Panc1 (cell line): ENCODE measurements around the gene ADAMTS1. TPM values are rescaled to one million over a fixed set of nuclear protein-coding genes. Genes with fewer than 3 reads are reported as not detected.

Experiments
- ATAC-seq: fragments of 200-7000 bp; cut with Tn5 transposase; 2 replicates; pipeline ENCODE4 v1.9.1; 2020; ENCODE audit warnings: mild to moderate bottlenecking, moderate library complexity
- BruUV-seq: library from RNA; stranded (reverse); fragments of 400-500 nt; replicated peaks from 2 replicates; lab custom pipeline; 2021; lab: Mats Ljungman, UMichigan
- CTCF ChIA-PET: fragments of 300-600 bp; sonication (Branson Sonifier 250); formaldehyde crosslinking; loops from one replicate; lab custom pipeline; 2022; ENCODE audit warnings: antibody characterized with exemption; lab: Charles Lee
- POLR2A ChIA-PET: fragments of 300-600 bp; sonication (Branson Sonifier 250); formaldehyde crosslinking; loops from one replicate; lab custom pipeline; 2022; ENCODE audit warnings: antibody characterized with exemption; lab: Charles Lee
- DNase-seq: peaks from one replicate; pipeline ENCODE4 v3.0.0-alpha.2; 2010; ENCODE audit warnings: low read depth, low spot score
- H3K27ac ChIP-seq: 2 replicates; pipeline ENCODE4 v1.5.1; 2011; ENCODE audit warnings: mild to moderate bottlenecking, low read length, inconsistent platforms
- H3K27me3 ChIP-seq: fragments of 200-500 bp; sonication (Bioruptor generic); 2 replicates; pipeline ENCODE4 v1.6.0; 2014; ENCODE audit warnings: low read length, inconsistent platforms; ENCODE audit not compliant: control insufficient read depth, insufficient read depth
- H3K36me3 ChIP-seq: fragments of 200-500 bp; sonication (Bioruptor generic); 2 replicates; pipeline ENCODE4 v1.5.1; 2014; ENCODE audit warnings: inconsistent platforms, mild to moderate bottlenecking, low read length, moderate library complexity; ENCODE audit not compliant: control insufficient read depth, insufficient read depth
- H3K4me1 ChIP-seq: 2 replicates; pipeline ENCODE4 v1.5.1; 2011; ENCODE audit warnings: inconsistent platforms, mild to moderate bottlenecking, low read length, moderate library complexity; ENCODE audit not compliant: control insufficient read depth, insufficient read depth
- H3K4me3 ChIP-seq, 2 experiments: 2 replicates each; pipeline ENCODE4 v1.5.1; 2011 to 2012; ENCODE audit warnings: low read depth in 2 of 2, low read length in 2 of 2, mild to moderate bottlenecking in 2 of 2, inconsistent platforms in 1 of 2, moderate library complexity in 1 of 2
- H3K9me3 ChIP-seq: fragments of 200-500 bp; sonication (Bioruptor generic); 2 replicates; pipeline ENCODE4 v1.5.1; 2014; ENCODE audit warnings: low read depth, mild to moderate bottlenecking, inconsistent platforms, low read length, moderate library complexity; ENCODE audit not compliant: control insufficient read depth, insufficient read depth
- POLR2AphosphoS5 ChIP-seq: IDR thresholded peaks from 2 replicates; pipeline ENCODE4 v1.6.1; 2012; ENCODE audit warnings: mild to moderate bottlenecking, low read depth, low read length, moderate library complexity
- SIN3A ChIP-seq: IDR thresholded peaks from 2 replicates; pipeline ENCODE4 v1.6.1; 2012; ENCODE audit warnings: low read depth, mild to moderate bottlenecking, low read length, moderate library complexity, borderline replicate concordance; ENCODE audit not compliant: insufficient read depth
- TCF7L2 ChIP-seq: IDR thresholded peaks from 2 replicates; pipeline ENCODE4 v1.6.1; 2011; ENCODE audit warnings: mild to moderate bottlenecking, low read depth, low read length, inconsistent platforms
- in situ Hi-C: cut with HindIII; loops from 2 replicates; pipeline ENCODE4 v1.10.0; 2016; ENCODE audit warnings: low sequenced_read_pairs, low pct_unique_long_range_greater_than_20kb
- intact Hi-C: fragments of 100-400 bp; cut with micrococcal nuclease; formaldehyde crosslinking; loops from one replicate; pipeline ENCODE4 v1.10.0; 2022; ENCODE audit not compliant: unreplicated experiment
- total RNA-seq: library from RNA; stranded (reverse); gene quantifications from one replicate; pipeline ENCODE4 v1.2.1, GENCODE V29; 2021; ENCODE audit not compliant: unreplicated experiment
- TF ChIP-seq, protein P1 (sequence below), 2 experiments: IDR thresholded peaks; 2 replicates each; pipeline ENCODE4 v1.6.1; 2011 to 2012; ENCODE audit warnings: low read depth in 2 of 2, control low read depth in 1 of 2, low read length in 1 of 2, mild to moderate bottlenecking in 1 of 2, moderate library complexity in 1 of 2; ENCODE audit not compliant: insufficient read depth in 1 of 2
- TF ChIP-seq, protein P2 (sequence below): fragments of 450-650 bp; IDR thresholded peaks from 2 replicates; pipeline ENCODE4 v1.5.1; 2017; ENCODE audit warnings: mild to moderate bottlenecking

ADAMTS1 gene
- total RNA-seq, 1 experiment from 2014 or later, result 3.3 TPM

DNA sequence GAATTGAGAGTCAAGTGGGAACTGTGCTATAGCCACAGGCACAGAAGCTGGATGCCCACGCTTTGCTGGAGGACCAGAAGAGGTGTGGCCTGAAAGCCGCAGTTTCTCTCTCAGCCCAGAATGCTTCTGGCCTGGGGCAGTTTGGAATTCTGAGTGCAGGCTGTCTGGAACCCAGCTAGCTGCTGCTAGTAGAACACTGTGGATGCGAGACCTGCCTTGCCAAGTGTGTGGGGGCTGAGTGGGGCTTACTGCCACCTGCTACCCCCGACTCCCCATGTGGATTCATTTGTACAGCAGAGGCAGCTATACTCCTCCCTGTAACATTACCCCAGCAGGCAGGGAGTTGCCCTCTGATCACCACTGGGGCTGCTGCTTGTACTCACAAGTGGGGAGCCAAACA lies 12.2 kb downstream of the ADAMTS1 start:
- no TSS peak for BruUV-seq
- ATAC-seq, result no peak
- TF ChIP-seq, protein P1, sequence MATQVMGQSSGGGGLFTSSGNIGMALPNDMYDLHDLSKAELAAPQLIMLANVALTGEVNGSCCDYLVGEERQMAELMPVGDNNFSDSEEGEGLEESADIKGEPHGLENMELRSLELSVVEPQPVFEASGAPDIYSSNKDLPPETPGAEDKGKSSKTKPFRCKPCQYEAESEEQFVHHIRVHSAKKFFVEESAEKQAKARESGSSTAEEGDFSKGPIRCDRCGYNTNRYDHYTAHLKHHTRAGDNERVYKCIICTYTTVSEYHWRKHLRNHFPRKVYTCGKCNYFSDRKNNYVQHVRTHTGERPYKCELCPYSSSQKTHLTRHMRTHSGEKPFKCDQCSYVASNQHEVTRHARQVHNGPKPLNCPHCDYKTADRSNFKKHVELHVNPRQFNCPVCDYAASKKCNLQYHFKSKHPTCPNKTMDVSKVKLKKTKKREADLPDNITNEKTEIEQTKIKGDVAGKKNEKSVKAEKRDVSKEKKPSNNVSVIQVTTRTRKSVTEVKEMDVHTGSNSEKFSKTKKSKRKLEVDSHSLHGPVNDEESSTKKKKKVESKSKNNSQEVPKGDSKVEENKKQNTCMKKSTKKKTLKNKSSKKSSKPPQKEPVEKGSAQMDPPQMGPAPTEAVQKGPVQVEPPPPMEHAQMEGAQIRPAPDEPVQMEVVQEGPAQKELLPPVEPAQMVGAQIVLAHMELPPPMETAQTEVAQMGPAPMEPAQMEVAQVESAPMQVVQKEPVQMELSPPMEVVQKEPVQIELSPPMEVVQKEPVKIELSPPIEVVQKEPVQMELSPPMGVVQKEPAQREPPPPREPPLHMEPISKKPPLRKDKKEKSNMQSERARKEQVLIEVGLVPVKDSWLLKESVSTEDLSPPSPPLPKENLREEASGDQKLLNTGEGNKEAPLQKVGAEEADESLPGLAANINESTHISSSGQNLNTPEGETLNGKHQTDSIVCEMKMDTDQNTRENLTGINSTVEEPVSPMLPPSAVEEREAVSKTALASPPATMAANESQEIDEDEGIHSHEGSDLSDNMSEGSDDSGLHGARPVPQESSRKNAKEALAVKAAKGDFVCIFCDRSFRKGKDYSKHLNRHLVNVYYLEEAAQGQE (IDR thresholded peaks at IDR 0.05; ENCODE audit: insufficient read depth in 1 of 2, low read depth in 2 of 2, low read length in 1 of 2), result no peak
- TF ChIP-seq POLR2AphosphoS5 (no peak), TCF7L2 (no peak), SIN3A (no peak)
- TF ChIP-seq, protein P2, sequence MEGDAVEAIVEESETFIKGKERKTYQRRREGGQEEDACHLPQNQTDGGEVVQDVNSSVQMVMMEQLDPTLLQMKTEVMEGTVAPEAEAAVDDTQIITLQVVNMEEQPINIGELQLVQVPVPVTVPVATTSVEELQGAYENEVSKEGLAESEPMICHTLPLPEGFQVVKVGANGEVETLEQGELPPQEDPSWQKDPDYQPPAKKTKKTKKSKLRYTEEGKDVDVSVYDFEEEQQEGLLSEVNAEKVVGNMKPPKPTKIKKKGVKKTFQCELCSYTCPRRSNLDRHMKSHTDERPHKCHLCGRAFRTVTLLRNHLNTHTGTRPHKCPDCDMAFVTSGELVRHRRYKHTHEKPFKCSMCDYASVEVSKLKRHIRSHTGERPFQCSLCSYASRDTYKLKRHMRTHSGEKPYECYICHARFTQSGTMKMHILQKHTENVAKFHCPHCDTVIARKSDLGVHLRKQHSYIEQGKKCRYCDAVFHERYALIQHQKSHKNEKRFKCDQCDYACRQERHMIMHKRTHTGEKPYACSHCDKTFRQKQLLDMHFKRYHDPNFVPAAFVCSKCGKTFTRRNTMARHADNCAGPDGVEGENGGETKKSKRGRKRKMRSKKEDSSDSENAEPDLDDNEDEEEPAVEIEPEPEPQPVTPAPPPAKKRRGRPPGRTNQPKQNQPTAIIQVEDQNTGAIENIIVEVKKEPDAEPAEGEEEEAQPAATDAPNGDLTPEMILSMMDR, result no peak

DNA sequence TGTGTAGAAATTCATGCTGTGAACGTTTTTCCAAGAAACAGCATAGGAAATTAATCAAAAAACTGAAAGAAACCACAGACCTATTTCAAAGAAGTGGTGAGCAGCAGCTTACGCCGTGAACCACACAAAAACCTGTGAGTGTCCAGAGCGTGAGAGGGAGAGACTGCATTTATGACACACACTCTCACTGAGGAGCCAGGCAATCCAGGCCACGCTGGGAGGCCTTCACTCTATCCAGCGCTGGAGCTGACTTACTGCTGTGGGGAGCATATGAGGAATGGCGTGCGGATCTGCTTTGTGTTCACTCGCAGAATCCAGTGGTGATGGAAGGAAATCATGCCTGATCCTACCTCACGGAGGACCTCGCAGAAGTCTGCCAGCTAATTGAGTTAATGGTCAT lies 12.7 kb downstream of the ADAMTS1 start:
- no peaks in the 10 kb centered on the region for H3K36me3 ChIP-seq
- in situ Hi-C loops, result no loop called here
- CTCF ChIA-PET, result no interaction called here

More for the DNA sequence above, 12.2 kb downstream of the ADAMTS1 start:
- in situ Hi-C loops, result no loop called here
- Histone ChIP-seq H3K27me3 (no peaks in the 10 kb centered on the region), H3K27ac (no peak overlapping the region), H3K9me3 (no peaks in the 10 kb centered on the region), H3K4me3 (no peak overlapping the region), H3K4me1 (no peaks in the 10 kb centered on the region), H3K36me3 (no peaks in the 10 kb centered on the region)
- intact Hi-C loops, result no loop called here
- CTCF ChIA-PET, result no interaction called here
- POLR2A ChIA-PET, result no interaction called here
- no peak for DNase-seq

More for the DNA sequence above, 12.7 kb downstream of the ADAMTS1 start:
- H3K9me3 ChIP-seq, result no peaks in the 10 kb centered on the region
- no peaks in the 10 kb centered on the region for H3K27me3 ChIP-seq
- TF ChIP-seq TCF7L2 (no peak), SIN3A (no peak), POLR2AphosphoS5 (no peak)
- TF ChIP-seq, protein P1 (IDR thresholded peaks at IDR 0.05; ENCODE audit: insufficient read depth in 1 of 2, low read depth in 2 of 2, low read length in 1 of 2), result no peak
- TF ChIP-seq, protein P2, result no peak
- POLR2A ChIA-PET, result no interaction called here
- no peak overlapping the region for H3K27ac ChIP-seq
- H3K4me3 ChIP-seq, result no peak overlapping the region
- no TSS peak for BruUV-seq
- intact Hi-C loops, result no loop called here
- ATAC-seq (no peak), DNase-seq (no peak)
- H3K4me1 ChIP-seq, result no peaks in the 10 kb centered on the region
